ENCODE results near the gene ZNF593.
A peak's percentile ranks its signal among the peaks of the same experiment; 100 is the strongest.

Gene ZNF593

GRCh38 chr1:26169669-26170471 is at the start of gene ZNF593:
Gene ZNF593, plus strand, starts transcription at chr1:26169908. Its CDS starts 76 bp downstream, at chr1:26169984.
- peak; percentile 73 for DNase-seq (ENCODE audit: low read depth)

- DNase-seq (ENCODE audit: low read depth): no peak
Observed at GRCh38 chr1:26121854-26122773, 47.6 kb upstream of the ZNF593 start.

- no peak for DNase-seq (ENCODE audit: low read depth)
Observed at GRCh38 chr1:26122988-26123973, 46.4 kb upstream of the ZNF593 start.

GRCh38 chr1:26124418-26125331 is 45.0 kb upstream of the ZNF593 start:
- no peak for DNase-seq (ENCODE audit: low read depth)

GRCh38 chr1:26125382-26125781 is 44.3 kb upstream of the ZNF593 start:
- DNase-seq (ENCODE audit: low read depth): no peak

GRCh38 chr1:26125946-26126320 is 43.8 kb upstream of the ZNF593 start:
- no peak for DNase-seq (ENCODE audit: low read depth)

- DNase-seq (ENCODE audit: low read depth): peak; percentile 34
Observed at GRCh38 chr1:26126321-26127084, 43.2 kb upstream of the ZNF593 start.

GRCh38 chr1:26127235-26128163 is 42.2 kb upstream of the ZNF593 start:
- no peak for DNase-seq (ENCODE audit: low read depth)

- no peak for DNase-seq (ENCODE audit: low read depth)
Observed at GRCh38 chr1:26129778-26130177, 39.9 kb upstream of the ZNF593 start.

GRCh38 chr1:26130695-26131094 is 39.0 kb upstream of the ZNF593 start:
- no peak for DNase-seq (ENCODE audit: low read depth)

GRCh38 chr1:26132128-26132833 is 37.4 kb upstream of the ZNF593 start:
- DNase-seq (ENCODE audit: low read depth): no peak

GRCh38 chr1:26132834-26133167 is 36.9 kb upstream of the ZNF593 start:
- no peak for DNase-seq (ENCODE audit: low read depth)

GRCh38 chr1:26134466-26134865 is 35.2 kb upstream of the ZNF593 start:
- DNase-seq (ENCODE audit: low read depth): no peak

GRCh38 chr1:26138974-26139558 is 30.6 kb upstream of the ZNF593 start:
- no peak for DNase-seq (ENCODE audit: low read depth)

- no peak for DNase-seq (ENCODE audit: low read depth)
Observed at GRCh38 chr1:26142159-26142558, 27.5 kb upstream of the ZNF593 start.

GRCh38 chr1:26145041-26145959 is 24.4 kb upstream of the ZNF593 start:
- DNase-seq (ENCODE audit: low read depth): peak; percentile 64

GRCh38 chr1:26145960-26146294 is 23.8 kb upstream of the ZNF593 start:
- no peak for DNase-seq (ENCODE audit: low read depth)
